ENCODE measurements around the gene NECTIN1.

Gene NECTIN1

DNA sequence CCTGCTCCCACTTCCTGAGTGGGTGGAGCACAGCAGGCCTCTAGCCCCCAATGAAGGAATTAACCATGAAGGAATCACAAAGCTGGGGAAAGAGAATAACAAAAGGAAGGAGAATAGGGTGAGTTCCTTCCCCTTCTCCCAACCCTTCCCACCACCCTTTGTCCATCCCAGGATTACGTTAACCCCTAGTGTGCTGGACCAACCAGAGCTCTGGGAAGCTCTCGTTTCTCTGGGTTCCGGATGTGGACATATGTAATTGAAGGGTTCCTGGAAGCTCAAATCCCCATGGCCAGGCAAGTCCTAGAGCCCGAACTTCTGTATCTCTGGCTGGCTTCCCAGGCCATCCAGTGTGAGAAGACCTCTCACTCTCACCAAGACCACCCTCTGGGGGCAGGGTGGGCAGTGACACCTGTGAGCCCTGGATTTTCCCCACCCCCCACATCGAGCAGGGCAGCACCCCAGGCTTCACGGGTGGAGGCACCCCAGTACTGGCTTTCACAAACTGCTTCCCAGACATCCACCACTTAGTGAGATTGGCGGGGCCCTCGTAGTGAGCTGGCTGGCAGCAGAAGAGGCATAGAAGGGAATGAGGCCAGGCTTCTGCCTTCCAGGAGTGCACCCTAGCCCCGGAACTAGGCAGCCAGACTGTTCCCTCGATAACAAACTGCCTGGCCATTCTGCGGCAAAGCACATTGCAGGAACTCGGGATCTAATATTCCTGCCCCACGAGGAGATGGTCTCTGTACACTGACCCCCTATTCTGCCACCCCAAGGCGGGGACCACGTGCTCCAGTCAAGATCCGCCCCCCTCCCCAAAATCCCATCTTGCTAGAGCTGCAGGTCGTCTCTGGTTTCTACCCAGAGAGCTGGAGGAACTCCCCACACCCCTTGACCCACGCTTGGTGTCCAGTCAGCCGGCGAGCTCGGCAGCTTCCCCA lies 2.1 kb downstream of the NECTIN1 start:
- TF ChIP-seq, protein P1, sequence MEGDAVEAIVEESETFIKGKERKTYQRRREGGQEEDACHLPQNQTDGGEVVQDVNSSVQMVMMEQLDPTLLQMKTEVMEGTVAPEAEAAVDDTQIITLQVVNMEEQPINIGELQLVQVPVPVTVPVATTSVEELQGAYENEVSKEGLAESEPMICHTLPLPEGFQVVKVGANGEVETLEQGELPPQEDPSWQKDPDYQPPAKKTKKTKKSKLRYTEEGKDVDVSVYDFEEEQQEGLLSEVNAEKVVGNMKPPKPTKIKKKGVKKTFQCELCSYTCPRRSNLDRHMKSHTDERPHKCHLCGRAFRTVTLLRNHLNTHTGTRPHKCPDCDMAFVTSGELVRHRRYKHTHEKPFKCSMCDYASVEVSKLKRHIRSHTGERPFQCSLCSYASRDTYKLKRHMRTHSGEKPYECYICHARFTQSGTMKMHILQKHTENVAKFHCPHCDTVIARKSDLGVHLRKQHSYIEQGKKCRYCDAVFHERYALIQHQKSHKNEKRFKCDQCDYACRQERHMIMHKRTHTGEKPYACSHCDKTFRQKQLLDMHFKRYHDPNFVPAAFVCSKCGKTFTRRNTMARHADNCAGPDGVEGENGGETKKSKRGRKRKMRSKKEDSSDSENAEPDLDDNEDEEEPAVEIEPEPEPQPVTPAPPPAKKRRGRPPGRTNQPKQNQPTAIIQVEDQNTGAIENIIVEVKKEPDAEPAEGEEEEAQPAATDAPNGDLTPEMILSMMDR (IDR thresholded peaks at IDR 0.05; ENCODE audit: low read length, missing control alignments), result no peak
- DNase-seq (ENCODE audit: low read depth), result no peak
- H3K4me3 ChIP-seq (replicated peaks; ENCODE audit: low read depth, low read length), result peak overlapping the region; percentile 65

DNA sequence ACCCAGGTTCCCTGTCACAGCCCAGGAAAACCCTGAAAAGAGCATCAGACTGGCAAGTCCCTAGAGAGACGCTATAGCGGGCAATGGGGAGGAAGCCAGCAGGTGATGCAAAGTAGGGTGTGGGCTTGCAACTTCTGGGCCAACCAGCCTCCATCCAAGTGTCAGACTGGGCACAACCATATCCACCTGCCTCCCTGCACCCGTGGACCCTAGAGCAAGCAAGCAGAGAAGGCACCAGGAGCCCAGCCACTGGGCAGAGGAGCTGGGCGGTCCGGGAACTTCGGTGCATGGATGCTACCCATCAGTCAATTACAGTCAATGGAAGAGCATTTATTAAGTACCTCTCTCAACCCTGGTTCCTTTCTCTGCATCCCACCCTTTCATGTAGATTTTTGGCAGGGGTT lies 2.8 kb downstream of the NECTIN1 start:
- TF ChIP-seq, protein P1 (IDR thresholded peaks at IDR 0.05; ENCODE audit: low read length, missing control alignments), result no peak
- no peak overlapping the region for H3K4me3 ChIP-seq (replicated peaks; ENCODE audit: low read depth, low read length)
- DNase-seq (ENCODE audit: low read depth), result no peak

DNA sequence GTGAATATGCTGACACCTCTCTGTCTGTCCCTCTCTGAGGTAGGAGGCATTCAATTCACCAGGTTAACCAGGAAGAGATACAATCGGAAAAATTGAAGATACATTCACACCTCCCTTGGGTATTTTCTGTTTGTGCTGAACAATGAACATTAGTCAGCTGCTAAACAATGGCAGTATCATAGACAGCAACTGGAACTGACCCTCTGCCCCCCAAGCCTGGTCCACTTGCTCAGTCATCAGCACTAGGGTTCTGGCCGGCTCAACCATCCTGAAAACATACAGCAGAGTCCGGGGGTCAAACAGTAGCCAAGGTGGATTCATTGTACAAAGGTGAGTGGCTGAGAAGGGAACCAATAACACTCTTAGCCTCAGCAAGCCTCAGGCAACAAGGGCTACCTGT lies 4.0 kb downstream of the NECTIN1 start:
- TF ChIP-seq, protein P1 (IDR thresholded peaks at IDR 0.05; ENCODE audit: low read length, missing control alignments), result no peak
- H3K4me3 ChIP-seq (replicated peaks; ENCODE audit: low read depth, low read length), result no peak overlapping the region
- no peak for DNase-seq (ENCODE audit: low read depth)

DNA sequence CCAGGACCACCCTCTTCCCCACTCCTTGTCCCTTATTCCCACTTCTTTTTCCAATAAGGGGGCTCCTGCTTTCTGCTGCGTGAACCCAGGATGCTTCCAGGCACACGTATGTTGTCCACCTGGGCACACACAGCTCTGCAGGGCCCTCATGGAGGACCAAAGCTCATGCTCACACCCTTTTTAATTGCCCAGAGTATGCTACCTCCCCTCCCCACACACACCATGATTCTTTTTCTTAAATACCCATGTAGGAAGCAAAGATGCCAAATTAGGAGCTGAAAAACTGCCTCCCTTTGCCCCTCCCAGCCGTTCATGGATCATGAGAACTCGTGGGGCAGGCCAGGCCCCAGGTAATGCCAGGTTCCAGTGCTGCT lies 5.1 kb downstream of the NECTIN1 start:
- H3K4me3 ChIP-seq (replicated peaks; ENCODE audit: low read depth, low read length), result no peak overlapping the region
- no peak for DNase-seq (ENCODE audit: low read depth)
- TF ChIP-seq, protein P1 (IDR thresholded peaks at IDR 0.05; ENCODE audit: low read length, missing control alignments), result no peak

DNA sequence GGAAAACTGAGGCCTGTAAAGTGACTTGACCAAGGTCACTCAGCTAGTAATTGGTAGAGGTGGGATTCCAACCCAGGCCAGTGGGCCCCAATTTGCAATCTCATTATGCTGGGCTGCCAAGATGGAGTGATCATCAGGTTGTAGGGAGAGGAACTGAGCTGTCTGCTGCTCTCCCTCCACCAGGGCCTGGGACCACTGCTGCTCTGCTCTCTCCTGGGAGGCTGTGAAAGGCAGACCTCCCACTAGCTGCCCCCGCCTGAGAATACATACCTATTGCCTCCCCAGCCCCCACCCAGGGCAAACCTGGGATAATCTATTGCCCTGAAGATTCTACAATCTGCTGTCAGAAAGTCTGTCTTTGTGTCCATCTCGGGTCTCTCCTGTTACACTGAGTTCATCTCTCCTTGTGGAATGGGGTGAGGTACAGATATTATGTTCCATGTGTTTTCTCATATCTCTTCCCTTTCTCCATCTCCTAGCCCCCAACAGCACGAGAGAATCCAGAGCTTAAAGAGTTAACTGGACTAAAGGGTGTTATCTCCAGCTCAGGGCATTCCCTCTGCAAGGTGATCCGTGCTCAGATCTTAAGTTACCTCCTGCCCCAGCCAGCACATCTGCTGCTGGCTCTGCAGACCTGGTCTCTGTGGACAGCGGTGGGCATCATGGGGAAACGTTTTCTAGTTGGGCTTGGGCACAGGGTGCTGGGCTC lies 5.6 kb downstream of the NECTIN1 start:
- H3K4me3 ChIP-seq (replicated peaks; ENCODE audit: low read depth, low read length), result no peak overlapping the region
- no peak for DNase-seq (ENCODE audit: low read depth)
- TF ChIP-seq, protein P1 (IDR thresholded peaks at IDR 0.05; ENCODE audit: low read length, missing control alignments), result no peak

DNA sequence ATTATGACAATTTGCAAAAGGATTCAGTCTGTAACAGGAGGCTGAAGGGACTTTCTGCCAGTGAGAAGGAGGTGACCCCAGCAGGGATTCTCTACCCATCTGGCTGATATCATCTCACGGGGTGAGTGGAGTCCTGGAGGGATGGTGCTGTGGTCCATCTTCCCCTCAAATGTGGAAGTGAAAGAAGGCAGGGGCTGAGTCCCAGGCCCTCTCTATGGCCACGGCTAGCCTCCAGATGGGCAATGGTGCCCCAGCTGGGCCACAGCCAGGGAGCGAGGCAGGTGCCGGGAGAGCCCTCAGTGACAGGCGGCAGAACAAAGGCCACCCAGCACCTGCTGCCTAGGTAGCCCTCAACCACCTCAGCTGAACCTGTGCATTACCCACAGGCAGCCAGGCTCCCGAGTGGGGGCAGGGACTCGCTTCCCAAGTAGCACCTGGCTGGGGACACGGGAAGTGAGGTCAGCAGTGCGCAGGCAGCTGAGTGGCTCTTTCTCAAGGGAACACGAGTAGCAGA lies 6.7 kb downstream of the NECTIN1 start:
- no peak for DNase-seq (ENCODE audit: low read depth)
- TF ChIP-seq, protein P1 (IDR thresholded peaks at IDR 0.05; ENCODE audit: low read length, missing control alignments), result no peak
- H3K4me3 ChIP-seq (replicated peaks; ENCODE audit: low read depth, low read length), result no peak overlapping the region
